GM10847 (cell line): ENCODE results near the gene KAZN.

ENCODE experiments used
- POLR2A ChIP-seq: IDR thresholded peaks from 2 replicates; pipeline ENCODE4 v1.6.1; 2011; ENCODE audit not compliant: insufficient read length; ENCODE audit errors: extremely low read depth

The KAZN gene

DNA sequence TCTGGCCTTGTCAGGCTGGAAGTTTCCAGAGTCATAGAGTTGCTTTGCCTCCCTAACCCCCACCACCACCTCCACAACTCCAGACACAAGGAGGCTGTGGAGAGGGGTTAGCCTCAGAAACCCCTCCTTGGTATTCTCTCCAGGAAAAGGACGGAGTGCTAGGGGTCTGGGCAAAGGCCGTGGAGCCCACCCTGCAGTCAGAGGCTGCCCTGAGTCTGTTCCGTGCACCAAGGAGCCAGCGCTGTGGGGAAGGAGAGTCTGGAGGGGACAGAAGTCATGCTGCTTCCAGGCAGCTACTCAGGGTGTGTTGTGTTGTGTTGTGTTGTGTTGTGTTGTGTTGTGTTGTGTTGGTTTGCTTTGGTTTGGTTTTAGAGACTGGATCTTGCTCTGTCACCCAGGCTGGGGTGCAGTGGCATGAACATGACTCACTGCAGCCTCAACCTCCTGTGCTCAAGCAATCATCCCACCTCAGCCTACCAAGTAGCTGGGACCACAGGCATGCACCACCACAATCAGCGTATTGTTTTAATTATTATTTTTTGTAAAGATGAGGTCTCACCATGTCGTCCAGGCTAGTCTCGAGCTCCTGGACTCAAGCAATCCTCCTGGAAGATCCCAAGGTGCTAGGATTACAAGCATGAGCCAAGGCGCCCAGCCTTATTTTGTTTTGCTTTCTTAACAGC lies 432.9 kb downstream of the KAZN start:
- TF ChIP-seq POLR2A: no peak

DNA sequence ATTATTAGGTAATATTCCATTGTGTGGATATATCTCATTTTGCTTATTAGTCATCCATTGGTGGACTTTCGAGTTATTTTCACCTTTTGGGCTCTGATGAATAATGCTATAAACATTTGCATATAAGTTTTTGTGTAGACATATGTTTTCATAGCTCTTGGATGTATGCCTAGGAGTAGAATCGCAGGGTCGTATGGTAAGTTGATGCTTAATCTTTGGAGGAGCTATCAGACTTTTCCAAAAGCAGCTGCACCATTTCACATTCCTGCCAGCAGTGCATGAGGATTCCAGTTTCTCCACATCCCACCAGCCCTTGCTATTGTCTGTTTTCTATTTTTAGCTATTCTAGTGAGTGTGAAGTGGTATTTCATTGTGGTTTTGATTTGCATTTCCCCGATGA lies 434.8 kb downstream of the KAZN start:
- no peak for TF ChIP-seq POLR2A

DNA sequence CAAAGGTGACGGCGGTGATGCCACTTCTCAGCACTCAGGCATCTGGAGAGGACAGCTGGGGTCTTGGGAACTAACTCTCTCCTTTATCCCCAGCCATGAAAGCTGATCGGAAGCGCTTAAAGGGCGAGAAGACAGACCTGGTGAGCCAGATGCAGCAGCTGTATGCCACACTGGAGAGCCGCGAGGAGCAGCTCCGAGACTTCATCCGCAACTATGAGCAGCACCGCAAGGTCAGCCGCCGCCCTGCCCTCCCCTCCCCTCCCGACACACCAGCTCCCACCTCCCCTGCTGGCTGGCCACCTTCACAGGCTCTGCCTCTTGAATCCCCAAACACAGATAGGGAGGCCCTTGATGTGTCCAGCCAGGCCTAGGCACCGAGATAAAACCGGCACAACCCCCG lies 436.2 kb downstream of the KAZN start:
- TF ChIP-seq POLR2A: no peak

DNA sequence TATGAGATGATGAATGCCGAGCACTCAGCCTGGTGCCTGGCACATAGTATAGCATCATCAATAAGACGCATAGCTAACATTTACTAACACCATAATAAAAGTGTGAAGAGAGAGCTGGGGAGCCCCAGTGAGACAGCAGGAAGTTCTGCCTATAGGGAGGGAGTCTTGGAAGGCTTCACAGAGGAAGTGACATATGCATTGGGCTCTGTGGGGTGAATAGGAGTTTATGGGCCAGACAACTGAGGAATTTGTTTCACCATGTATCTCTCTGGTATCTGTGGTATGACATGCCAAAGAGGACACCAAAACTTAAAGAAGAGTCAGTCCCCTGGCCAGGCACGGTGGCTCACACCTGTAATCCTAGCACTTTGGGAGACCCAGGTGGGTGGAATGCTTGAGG lies 436.8 kb downstream of the KAZN start:
- TF ChIP-seq POLR2A: no peak

DNA sequence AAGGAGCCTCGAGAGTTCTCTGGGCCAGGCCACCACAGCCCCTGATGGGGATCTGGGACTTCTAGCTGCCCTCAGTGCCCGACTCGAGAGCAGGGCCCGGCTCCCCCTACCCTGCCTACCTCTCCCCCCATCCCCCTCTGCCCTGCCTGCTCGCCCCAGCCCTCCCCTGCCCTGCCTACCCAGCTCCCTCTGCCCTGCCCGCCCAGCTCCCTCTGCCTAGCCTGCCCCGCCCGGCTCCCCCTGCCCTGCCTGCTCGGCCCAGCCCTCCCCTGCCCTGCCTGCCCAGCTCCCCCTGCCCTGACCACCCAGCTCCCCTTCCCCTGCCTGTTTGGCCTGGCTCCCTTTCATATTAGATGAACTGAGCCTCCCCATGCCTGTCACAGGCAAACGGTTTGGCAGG lies 437.6 kb downstream of the KAZN start:
- no peak for TF ChIP-seq POLR2A

DNA sequence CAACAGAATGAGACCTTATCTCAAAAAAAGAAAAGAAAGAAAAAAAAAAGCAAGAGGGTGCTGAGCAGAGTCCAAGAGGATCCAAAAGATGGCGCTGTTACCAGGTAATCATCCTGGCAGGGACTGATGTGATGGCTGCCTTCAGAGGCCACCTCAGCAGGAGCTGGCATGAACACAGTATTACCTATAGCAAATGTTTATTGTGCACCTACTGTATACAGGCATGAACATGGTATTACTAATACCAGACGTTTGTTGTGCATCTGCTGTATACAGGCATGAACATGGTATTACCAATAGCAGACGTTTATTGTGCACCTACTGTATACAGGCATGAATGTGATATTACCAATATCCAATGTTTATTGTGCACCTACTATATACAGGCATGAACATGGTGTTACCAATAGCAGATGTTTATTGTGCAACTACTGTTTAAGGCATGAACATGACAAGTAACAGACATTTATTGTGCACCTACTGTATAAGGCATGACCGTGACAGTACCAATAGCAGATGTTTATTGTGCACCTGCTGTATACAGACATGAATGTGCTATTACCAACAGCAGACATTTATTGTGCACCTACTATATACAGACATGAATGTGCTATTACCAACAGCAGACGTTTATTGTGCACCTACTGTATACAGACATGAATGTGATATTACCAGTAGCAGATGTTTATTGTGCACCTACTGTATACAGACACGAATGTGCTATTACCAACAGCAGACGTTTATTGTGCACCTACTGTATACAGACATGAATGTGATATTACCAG lies 439.9 kb downstream of the KAZN start:
- no peak for TF ChIP-seq POLR2A

DNA sequence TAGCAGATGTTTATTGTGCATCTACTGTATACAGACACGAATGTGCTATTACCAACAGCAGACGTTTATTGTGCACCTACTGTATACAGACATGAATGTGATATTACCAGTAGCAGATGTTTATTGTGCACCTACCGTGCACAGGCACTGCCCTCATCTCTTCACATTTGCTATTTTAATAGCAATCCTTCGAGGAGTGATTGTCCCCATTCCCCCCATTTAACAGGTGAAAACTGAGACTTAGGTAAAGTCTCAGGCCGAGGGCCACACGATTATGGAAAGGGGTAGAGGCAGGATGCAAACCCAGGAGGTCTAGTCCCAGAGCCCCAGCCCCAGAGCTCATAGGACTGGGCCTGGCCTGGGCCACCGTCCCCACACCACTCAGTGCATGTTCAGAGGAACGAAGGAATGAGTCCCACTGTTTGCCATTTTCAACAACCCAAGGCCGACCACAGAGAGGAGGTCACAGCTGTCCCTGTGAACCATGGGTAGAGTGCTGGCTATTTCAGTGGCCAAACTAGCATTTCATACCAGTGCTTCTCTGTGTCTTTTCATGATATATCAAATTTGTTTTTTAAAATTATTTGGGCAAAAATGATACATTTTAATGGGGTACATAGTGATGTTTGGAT lies 440.6 kb downstream of the KAZN start:
- TF ChIP-seq POLR2A: no peak

DNA sequence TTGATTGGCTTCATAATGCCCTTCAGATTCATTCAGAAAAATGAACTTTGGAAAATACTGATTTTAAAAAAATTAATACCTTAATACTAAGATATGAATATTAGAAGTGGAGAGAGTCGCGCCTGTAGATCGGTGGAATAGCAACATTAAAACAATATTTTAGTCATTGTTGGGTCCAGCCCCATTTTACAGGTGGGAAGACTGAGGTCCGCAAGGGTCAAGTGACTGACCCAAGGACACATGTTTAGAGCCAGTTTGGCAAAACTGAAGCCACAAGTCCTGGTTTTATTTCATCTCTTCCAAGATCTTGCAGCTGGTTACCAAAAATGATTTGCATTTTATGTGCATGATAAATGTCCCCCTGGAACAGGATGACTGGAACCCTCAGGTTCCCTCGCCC lies 441.4 kb downstream of the KAZN start:
- TF ChIP-seq POLR2A: no peak

DNA sequence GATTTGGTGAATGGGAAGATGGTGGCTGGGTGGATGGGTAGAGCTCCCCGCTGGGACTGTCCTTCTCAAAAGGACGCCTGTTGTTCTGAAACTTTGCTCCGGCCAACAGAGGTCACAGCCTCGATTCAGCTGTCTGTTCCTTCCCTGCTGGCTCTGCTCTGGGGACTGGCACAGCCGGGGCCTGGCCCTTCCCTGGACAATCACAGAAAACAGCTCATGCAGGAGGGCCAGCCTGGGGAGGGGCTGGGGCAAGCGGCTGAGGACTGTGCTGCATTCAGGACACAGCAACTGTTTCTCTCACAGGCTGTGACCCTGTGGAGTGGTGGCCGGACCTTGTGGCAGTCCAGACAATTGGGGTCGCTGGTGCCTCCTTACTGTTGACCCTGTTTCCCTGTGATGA lies 444.4 kb downstream of the KAZN start:
- TF ChIP-seq POLR2A: no peak

DNA sequence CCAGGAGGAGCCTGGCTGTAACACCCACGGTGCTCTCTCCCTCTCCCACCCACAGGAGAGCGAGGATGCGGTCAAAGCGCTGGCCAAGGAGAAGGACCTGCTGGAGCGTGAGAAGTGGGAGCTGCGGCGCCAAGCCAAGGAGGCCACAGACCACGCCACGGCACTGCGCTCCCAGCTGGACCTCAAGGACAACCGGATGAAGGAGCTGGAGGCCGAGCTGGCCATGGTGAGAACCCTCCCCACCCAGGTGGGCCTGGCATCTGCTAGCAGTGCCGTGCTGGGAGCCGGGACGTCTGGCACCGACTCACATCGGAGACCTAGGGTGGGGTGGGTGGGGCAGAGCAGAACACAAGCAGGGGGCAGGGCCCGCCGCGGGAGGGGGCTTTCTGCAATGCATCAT lies 445.4 kb downstream of the KAZN start:
- no peak for TF ChIP-seq POLR2A

DNA sequence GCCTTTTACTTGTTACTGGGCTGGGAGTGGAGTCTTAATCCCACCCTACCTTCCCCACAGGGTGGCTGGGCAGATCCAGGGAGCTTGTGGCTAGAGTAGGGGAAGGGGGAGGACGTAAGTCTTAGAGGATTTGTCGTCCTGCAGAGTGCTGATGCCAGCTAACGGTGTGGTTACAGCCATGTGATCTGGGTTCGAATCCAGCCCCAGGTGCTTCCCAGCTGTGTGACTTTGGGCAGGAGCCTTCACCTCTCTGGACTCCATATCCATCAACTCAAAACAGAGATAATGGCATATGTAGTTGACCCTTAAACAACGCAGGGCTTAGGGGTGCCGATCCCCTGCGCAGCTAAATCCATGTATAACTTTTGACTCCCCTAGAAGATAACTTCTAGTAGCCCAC lies 446.6 kb downstream of the KAZN start:
- no peak for TF ChIP-seq POLR2A

DNA sequence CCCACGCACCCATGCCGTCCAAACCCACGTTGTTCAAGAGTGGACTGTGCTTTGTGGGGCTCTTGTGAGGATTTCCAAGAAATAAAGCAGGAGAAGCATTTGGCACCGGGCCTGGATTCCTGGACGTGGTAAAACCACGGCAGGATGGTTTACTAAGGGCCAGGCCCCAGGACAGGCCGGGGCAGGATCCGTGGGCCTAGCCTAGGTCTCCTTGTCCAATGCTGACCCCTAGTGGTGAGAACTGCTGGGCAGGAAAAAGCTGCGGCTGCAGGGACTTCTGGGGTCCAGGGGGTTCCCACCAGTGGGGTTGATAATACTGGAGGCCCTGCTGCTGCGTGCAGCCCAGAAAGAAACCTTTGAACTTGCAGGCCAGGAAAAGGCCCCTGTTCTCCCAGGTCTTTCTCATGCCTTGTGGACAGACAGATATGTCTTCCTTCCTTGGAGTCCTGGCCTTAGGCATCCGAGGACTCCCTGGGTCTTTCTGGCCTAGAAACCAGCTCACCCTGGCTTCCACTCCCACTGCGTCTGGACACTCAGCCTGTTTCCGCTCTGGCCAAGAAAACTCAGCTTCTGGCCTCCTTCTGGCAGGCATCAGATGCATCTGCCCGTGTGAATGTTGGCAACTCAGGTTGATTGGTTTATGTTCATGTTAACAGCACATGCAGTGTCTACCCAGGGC lies 448.1 kb downstream of the KAZN start:
- TF ChIP-seq POLR2A: no peak

DNA sequence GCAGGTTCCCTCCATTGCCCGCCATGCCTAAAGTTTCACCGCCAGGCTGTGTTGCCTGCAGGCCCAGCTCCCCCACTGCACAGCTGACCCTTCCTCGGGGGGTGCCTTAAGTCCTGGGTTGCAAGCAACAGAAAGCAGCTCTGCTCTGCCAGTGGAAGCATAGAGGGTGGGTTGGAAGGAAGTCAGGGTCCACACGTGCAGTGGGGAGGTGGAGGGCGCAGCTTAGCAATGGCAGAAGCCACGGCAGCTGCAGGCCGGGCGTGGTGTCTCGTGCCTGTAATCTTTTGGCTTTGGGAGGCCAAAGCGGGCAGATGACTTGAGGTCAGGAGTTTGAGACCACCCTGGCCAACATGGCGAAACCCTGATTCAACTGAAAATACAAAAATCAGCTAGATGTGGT lies 448.8 kb downstream of the KAZN start:
- TF ChIP-seq POLR2A: no peak

DNA sequence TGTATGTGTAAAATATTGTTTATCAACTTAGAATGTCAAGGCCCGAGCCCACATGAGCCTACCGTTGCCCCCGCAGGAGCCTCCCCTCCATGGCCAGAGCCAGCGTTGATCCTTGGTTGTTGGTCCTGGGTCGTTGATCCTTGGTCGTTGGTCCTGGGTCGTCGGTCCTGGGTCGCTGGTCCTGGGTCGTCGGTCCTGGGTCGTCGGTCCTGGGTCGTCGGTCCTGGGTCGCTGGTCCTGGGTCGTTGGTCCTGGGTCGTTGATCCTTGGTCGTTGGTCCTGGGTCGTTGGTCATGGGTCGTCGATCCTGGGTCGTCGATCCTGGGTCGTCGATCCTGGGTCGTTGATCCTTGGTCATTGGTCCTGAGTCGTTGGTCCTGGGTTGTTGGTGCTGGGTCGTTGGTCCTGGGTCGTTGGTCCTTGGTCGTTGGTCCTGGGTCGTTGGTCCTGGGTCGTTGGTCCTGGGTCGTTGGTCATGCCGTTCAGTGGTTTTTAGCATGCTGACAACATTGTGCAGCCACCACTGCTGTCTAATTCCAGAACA lies 450.0 kb downstream of the KAZN start:
- no peak for TF ChIP-seq POLR2A

DNA sequence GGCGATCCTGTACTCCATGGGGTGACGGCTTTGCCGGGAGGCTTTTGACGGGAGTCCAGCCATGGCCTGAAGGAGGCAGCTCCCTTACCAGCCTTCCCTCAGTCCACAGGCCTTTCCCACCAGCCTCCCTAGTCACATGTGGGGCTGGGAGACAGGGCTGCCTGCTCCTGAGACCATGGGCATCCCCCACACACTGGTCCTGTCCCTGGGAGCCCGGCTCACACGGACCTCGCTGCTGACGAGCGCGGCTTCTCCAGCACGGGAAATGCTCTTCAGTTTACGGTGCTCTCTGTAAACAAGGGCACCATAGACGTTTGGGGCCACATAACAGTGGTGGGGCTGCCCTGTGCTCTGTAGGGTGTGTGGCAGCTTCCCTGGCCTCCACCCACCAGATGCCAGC lies 450.6 kb downstream of the KAZN start:
- TF ChIP-seq POLR2A: no peak
